GM19438 (cell line): Measurements from ENCODE around the gene S100A3.
A peak's percentile ranks its signal among the peaks of the same experiment; 100 is the strongest.

ENCODE experiments used
- ATAC-seq: cut with Tn5 transposase; IDR thresholded peaks from one replicate; pipeline ENCODE4 v1.9.1; 2021; ENCODE audit warnings: low read depth; ENCODE audit not compliant: unreplicated experiment

The S100A3 gene

GRCh38 chr1:153550398-153550758, 1.3 kb upstream of the S100A3 start:
- no peak for ATAC-seq

- no peak for ATAC-seq
Measured at GRCh38 chr1:153549741-153550397, 811 bp upstream of the S100A3 start.

- no peak for ATAC-seq
Measured at GRCh38 chr1:153547560-153548551, 1.2 kb downstream of the S100A3 start.

GRCh38 chr1:153546796-153547559, 2.1 kb downstream of the S100A3 start:
- no peak for ATAC-seq

- ATAC-seq, result no peak
Measured at GRCh38 chr1:153546371-153546770, 2.7 kb downstream of the S100A3 start.

- peak; percentile 73 for ATAC-seq
Measured at GRCh38 chr1:153545067-153546055, 3.7 kb downstream of the S100A3 start, which contains the start of gene S100A4. TSS of gene S100A4 (minus strand) at chr1:153545806. CDS start at chr1:153544794, 1,012 bp downstream.

- ATAC-seq, result no peak
Measured at GRCh38 chr1:153544453-153545066, 4.5 kb downstream of the S100A3 start.

GRCh38 chr1:153543736-153544135, 5.3 kb downstream of the S100A3 start:
- no peak for ATAC-seq

- no peak for ATAC-seq
Measured at GRCh38 chr1:153542956-153543711, 5.9 kb downstream of the S100A3 start.

GRCh38 chr1:153541641-153542590, 7.1 kb downstream of the S100A3 start:
- ATAC-seq, result no peak

GRCh38 chr1:153540394-153541361, 8.4 kb downstream of the S100A3 start, which contains the start of gene S100A5:
TSS of gene S100A5 (minus strand) at chr1:153540934. CDS start at chr1:153540191, 743 bp downstream.
- no peak for ATAC-seq

- ATAC-seq, result no peak
Measured at GRCh38 chr1:153539395-153540093, 9.5 kb downstream of the S100A3 start.

GRCh38 chr1:153538315-153538821, 10.7 kb downstream of the S100A3 start:
- no peak for ATAC-seq

- ATAC-seq, result no peak
Measured at GRCh38 chr1:153537376-153537730, 11.7 kb downstream of the S100A3 start.

- ATAC-seq, result no peak
Measured at GRCh38 chr1:153536671-153537375, 12.2 kb downstream of the S100A3 start.
